ENCODE measurements around the gene CDH4.

Gene CDH4

GRCh38 chr20:61816606-61817460 is 564.8 kb downstream of the CDH4 start:
- FAIRE-seq: no peak

GRCh38 chr20:61817575-61817974 is 565.5 kb downstream of the CDH4 start:
- no peak for FAIRE-seq

- no peak for FAIRE-seq
Measured at GRCh38 chr20:61818746-61819573, 566.9 kb downstream of the CDH4 start.

GRCh38 chr20:61819574-61819846 is 567.4 kb downstream of the CDH4 start:
- FAIRE-seq: no peak

- FAIRE-seq: no peak
Measured at GRCh38 chr20:61819921-61820825, 568.1 kb downstream of the CDH4 start.

GRCh38 chr20:61821735-61822134 is 569.7 kb downstream of the CDH4 start:
- FAIRE-seq: no peak

- no peak for FAIRE-seq
Measured at GRCh38 chr20:61822396-61822795, 570.3 kb downstream of the CDH4 start.

GRCh38 chr20:61823242-61823641 is 571.2 kb downstream of the CDH4 start:
- no peak for FAIRE-seq

- FAIRE-seq: no peak
Measured at GRCh38 chr20:61828891-61829290, 576.8 kb downstream of the CDH4 start.

GRCh38 chr20:61829526-61829925 is 577.5 kb downstream of the CDH4 start:
- no peak for FAIRE-seq

GRCh38 chr20:61830241-61830930 is 578.3 kb downstream of the CDH4 start:
- FAIRE-seq: no peak

GRCh38 chr20:61830991-61831390 is 578.9 kb downstream of the CDH4 start:
- no peak for FAIRE-seq

GRCh38 chr20:61832181-61832580 is 580.1 kb downstream of the CDH4 start:
- FAIRE-seq: no peak

GRCh38 chr20:61833807-61834610 is 581.9 kb downstream of the CDH4 start:
- FAIRE-seq: no peak

GRCh38 chr20:61835301-61835700 is 583.2 kb downstream of the CDH4 start:
- no peak for FAIRE-seq

GRCh38 chr20:61835791-61836350 is 583.8 kb downstream of the CDH4 start:
- FAIRE-seq: no peak

GRCh38 chr20:61837200-61837599 is 585.1 kb downstream of the CDH4 start:
- FAIRE-seq: no peak

- FAIRE-seq: no peak
Measured at GRCh38 chr20:61839223-61839911, 587.3 kb downstream of the CDH4 start.

GRCh38 chr20:61839912-61840778 is 588.1 kb downstream of the CDH4 start:
- no peak for FAIRE-seq

Measured in A204.1 (cell line).